NT2/D1 (cell line): ENCODE data around the gene PLD1.

Experiments used
- DNase-seq: peaks from one replicate; pipeline ENCODE4 v3.0.0-alpha.2; 2011; ENCODE audit warnings: low read depth, low spot score
- H3K27me3 ChIP-seq: 2 replicates; pipeline ENCODE4 v1.6.0; 2011; ENCODE audit warnings: mild to moderate bottlenecking; ENCODE audit not compliant: insufficient read length, insufficient read depth
- H3K36me3 ChIP-seq: 2 replicates; pipeline ENCODE4 v1.6.1; 2011; ENCODE audit warnings: mild to moderate bottlenecking, low read length, mixed read lengths; ENCODE audit not compliant: insufficient read depth, insufficient read length
- H3K4me1 ChIP-seq: 2 replicates; pipeline ENCODE4 v1.5.1; 2011; ENCODE audit not compliant: insufficient read depth, insufficient read length
- H3K4me3 ChIP-seq: 2 replicates; pipeline ENCODE4 v1.5.1; 2011; ENCODE audit warnings: low read depth; ENCODE audit not compliant: insufficient read length
- H3K9ac ChIP-seq: 2 replicates; pipeline ENCODE4 v1.6.0; 2011; ENCODE audit warnings: low read depth; ENCODE audit not compliant: insufficient read length
- H3K9me3 ChIP-seq: 2 replicates; pipeline ENCODE4 v1.5.1; 2011; ENCODE audit warnings: mild to moderate bottlenecking, low read length; ENCODE audit not compliant: insufficient read depth
- SUZ12 ChIP-seq: IDR thresholded peaks from 2 replicates; pipeline ENCODE4 v1.6.1; 2011; ENCODE audit not compliant: insufficient read length, insufficient read depth; ENCODE audit errors: extremely low read depth
- YY1 ChIP-seq: IDR thresholded peaks from 2 replicates; pipeline ENCODE4 v1.6.1; 2011; ENCODE audit not compliant: insufficient read length, insufficient read depth
- ZNF274 ChIP-seq: IDR thresholded peaks from 2 replicates; pipeline ENCODE4 v1.6.1; 2011; ENCODE audit warnings: mild to moderate bottlenecking, low read depth, low read length

Gene PLD1

DNA sequence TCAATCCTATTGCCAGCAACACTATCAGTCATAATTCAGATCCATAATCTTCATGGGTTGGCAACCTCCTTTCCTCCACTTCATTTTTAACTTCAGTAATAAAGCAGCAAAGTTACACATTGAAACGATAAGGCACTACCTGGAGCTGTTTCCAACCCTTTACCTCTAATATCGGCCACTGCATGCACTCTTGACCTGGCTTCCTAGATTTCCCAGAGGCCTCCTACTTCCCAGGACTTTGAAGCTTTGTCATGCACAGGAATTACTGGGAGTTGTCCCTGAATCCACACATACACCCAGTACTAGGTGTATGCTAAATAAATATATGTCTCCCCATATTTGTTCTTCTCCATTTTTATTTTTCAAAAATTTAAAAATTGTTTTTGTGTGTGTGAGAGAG, 126.1 kb downstream of the PLD1 start:
- Histone ChIP-seq H3K27me3 (no peaks in the 10 kb centered on the region), H3K9me3 (no peaks in the 10 kb centered on the region), H3K9ac (no peak overlapping the region), H3K36me3 (no peaks in the 10 kb centered on the region), H3K4me3 (no peak overlapping the region), H3K4me1 (no peaks in the 10 kb centered on the region)
- no peak for TF ChIP-seq SUZ12
- TF ChIP-seq ZNF274 = no peak
- no peak for TF ChIP-seq YY1
- DNase-seq = no peak

DNA sequence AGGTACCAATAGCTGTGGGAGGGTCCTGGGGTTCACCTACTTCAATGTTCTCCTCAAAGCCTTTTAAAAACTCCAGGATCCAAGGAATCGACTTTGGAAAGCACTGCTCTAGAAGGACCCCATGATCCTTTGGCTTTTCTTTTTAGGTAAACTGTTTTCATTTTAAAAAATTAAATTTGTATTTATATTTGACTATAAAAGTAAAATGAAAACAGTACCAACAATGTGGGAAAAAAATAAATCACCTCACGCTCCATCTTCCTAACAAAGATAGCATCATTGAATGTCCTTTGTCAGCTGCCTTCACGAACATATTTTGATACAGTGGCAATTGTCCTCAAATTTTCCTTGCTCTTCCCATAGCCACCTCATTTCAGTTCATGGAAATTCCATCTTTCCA, 127.5 kb downstream of the PLD1 start:
- Histone ChIP-seq H3K9me3 (no peaks in the 10 kb centered on the region), H3K27me3 (no peaks in the 10 kb centered on the region), H3K36me3 (no peaks in the 10 kb centered on the region), H3K9ac (no peak overlapping the region), H3K4me1 (no peaks in the 10 kb centered on the region), H3K4me3 (no peak overlapping the region)
- TF ChIP-seq ZNF274 (no peak), SUZ12 (no peak), YY1 (no peak)
- DNase-seq = no peak

DNA sequence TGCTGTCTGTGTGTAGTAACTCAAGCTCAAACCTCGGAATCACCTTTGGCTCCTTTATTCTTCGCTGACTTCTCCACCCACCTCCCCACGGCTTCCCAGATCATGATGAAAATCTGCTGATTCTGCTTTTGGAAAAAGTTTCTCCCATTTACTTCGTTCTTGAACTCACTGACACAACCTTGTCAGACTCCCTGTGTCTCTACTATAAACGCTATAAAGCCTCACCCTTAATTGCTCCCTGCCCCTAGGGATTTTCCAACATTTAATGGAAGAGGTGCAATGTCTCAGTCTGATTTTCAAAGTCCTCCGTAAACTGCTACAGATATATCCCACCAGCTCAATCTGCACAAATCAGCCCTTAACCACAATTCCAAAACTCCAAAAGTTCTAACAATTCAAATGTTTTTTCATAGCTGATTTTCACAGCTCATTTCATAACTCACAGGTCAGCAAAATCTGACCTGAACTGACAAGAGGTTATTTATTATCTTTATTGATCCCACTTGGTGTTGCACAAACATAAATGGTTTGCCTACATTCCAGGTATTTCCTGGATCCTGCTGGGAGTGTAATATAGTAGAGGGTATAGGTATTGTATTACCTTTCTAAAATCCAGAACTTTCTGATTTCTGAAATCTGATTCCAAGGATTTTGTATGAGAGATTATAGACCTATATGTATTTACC, 129.4 kb downstream of the PLD1 start:
- Histone ChIP-seq H3K27me3 (no peaks in the 10 kb centered on the region), H3K4me1 (no peaks in the 10 kb centered on the region), H3K9ac (no peak overlapping the region), H3K36me3 (no peaks in the 10 kb centered on the region), H3K9me3 (no peaks in the 10 kb centered on the region), H3K4me3 (no peak overlapping the region)
- DNase-seq = no peak
- no peak for TF ChIP-seq YY1
- no peak for TF ChIP-seq SUZ12
- TF ChIP-seq ZNF274 = no peak

DNA sequence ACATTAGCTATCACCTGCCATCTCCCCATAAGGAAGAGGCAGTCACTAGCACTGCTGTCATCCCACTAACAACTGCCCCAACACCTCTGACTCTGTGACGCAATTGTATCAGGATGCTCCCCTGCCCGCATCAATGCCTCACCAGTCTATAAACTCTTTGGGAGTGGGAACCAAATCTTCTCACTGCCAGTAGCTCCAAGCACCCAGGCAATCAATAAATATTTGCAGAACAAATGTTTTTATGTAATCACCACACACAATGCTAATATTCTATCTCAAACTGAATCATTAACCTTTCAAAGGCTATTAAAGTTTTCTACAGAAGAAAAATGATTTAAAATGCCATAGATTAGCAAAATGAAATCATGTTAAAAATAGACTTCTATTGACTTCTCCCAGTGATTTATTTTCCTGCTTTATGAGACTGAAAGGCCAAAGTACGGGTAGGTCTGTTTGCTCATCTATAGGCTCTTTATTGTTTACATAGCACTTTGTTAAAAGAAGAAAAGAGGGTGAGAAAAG, 131.3 kb downstream of the PLD1 start:
- Histone ChIP-seq H3K9me3 (no peaks in the 10 kb centered on the region), H3K4me3 (no peak overlapping the region), H3K27me3 (no peaks in the 10 kb centered on the region), H3K4me1 (no peaks in the 10 kb centered on the region), H3K36me3 (no peaks in the 10 kb centered on the region), H3K9ac (no peak overlapping the region)
- no peak for DNase-seq
- TF ChIP-seq SUZ12 (no peak), YY1 (no peak), ZNF274 (no peak)

DNA sequence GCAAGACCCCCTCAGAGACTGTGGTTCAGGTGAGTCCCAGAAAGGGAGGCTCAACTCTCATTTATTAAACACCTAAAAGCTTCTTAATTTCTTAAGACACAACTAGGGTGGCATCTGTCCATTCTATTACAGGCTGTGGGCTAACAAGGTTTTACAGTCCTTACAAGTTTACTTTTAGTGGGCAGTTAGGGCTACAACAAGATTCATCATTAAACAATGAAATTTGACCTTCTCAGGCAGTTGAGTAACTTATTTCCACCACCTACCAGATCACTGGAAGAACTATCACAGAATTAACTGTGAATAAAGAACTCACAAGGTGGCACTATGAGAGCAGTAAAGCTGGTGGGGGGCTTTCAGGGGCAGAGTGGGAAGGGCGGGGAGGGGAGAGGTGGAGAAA, 132.6 kb downstream of the PLD1 start:
- no peak for DNase-seq
- Histone ChIP-seq H3K9ac (no peak overlapping the region), H3K4me1 (no peaks in the 10 kb centered on the region), H3K27me3 (no peaks in the 10 kb centered on the region), H3K4me3 (no peak overlapping the region), H3K36me3 (no peaks in the 10 kb centered on the region), H3K9me3 (no peaks in the 10 kb centered on the region)
- no peak for TF ChIP-seq ZNF274
- no peak for TF ChIP-seq SUZ12
- TF ChIP-seq YY1 = no peak

DNA sequence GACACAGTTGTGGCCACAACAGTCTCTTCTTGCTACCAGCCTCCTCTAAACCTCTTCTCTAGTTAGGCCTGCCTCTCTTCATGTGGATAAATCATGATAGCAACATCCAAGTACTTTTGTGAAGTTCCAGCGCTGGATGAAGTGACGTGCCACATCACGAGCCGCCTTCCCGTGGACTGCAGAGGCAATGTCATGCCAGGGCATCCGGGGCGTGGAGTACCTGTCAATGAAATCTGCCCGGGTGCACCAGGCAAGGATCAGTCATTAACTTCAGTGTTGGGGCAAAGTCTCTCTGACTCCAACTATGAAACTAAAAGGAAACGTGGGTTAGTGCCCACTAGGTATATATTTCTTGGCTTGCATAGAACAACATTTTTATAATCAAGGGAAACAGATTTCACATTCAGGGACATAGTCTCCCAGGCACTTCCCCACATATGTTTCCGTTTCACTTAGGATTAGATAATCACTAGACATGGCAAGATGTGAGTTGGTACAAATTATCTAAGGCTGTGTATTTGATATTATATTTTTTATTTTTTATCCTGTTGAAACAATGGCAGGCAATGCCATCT, 133.6 kb downstream of the PLD1 start:
- no peaks in the 10 kb centered on the region for H3K27me3 ChIP-seq
- no peak overlapping the region for H3K9ac ChIP-seq
- no peaks in the 10 kb centered on the region for H3K9me3 ChIP-seq
- no peak for TF ChIP-seq ZNF274
- no peak for TF ChIP-seq YY1
- TF ChIP-seq SUZ12 = no peak
- no peak overlapping the region for H3K4me3 ChIP-seq
- no peak for DNase-seq
- no peaks in the 10 kb centered on the region for H3K36me3 ChIP-seq
- no peaks in the 10 kb centered on the region for H3K4me1 ChIP-seq

DNA sequence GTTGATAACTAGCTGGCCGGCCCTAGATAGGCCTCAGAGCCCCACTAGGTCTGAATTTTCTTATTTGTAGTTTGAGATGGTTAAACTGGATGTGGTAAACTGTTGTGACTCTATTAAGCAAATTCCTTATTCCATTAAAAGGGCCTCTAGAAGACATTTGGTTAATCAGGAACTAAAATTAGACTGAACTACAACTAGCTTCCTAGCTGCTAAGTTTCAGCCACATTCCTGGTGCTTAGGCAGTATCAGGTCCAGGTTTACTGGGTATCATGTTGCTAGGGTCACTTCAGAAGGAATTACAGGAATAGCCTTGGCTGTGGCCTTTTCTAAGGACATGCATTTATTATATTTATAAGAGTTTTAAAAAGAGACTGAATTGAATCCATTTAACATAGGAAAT, 136.3 kb downstream of the PLD1 start:
- H3K9ac ChIP-seq = no peak overlapping the region
- no peak overlapping the region for H3K4me3 ChIP-seq
- no peaks in the 10 kb centered on the region for H3K9me3 ChIP-seq
- TF ChIP-seq YY1 (no peak), ZNF274 (no peak), SUZ12 (no peak)
- no peaks in the 10 kb centered on the region for H3K36me3 ChIP-seq
- no peaks in the 10 kb centered on the region for H3K27me3 ChIP-seq
- no peaks in the 10 kb centered on the region for H3K4me1 ChIP-seq
- DNase-seq = no peak
